HG03097 (cell line): Measurements from ENCODE around the gene NHERF2.
"Not testable (repeated sequence)": the region's sequence is repeated elsewhere in the genome, so short reads cannot be mapped to it uniquely, and the experiment has no call there.

Source experiments
- ATAC-seq: cut with Tn5 transposase; IDR thresholded peaks from one replicate; pipeline ENCODE4 v1.9.1; 2021; ENCODE audit not compliant: unreplicated experiment, low FRiP score

NHERF2 gene

DNA sequence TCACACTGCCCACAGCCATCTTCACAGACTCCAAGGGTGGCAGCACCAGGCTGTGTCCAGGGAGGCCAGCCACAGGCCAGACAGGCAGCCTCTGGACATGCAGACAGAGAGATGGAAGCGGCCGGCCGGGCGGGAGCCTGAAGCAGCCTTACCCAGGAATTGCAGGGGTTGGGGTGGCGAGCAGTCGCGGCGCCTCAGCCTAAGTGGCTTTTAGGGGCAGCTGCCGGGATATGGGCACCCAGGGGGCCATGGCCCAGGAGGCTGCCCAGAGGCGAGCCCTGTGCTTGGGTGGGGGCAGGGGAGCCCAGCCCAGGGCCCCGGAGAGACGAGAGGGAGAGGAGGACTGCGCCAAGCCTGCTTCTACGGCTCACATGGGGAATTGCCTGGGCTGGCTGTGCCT, 1.5 kb upstream of the NHERF2 start:
- no peak for ATAC-seq

DNA sequence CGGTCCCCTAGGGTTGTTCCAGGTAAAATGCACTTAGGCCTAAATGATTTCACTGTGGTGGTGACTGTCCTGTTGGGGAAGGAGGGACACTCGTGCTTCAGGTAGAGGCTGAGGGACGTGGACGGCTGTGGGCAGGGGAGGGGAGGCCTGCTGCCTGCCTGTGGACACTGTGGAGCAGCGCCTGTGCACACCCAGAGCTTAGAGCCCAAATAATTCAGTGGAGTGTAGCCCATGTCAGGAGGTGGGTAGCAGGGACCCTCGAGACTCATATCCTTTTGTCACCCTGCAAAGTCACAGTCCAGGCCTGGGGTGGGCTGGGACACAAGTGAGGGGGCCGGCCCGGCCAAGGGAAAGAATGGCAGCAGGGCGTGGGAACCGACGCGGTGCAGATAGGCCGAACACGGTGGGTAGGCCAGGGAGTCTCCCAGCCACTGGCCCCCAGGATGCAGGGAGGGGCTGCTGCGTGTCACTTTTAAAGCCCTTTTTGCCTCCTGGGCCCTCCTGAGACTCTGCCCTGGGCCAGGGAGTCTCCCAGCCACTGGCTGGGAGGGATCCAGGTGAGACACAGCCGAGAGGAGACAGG, 733 bp upstream of the NHERF2 start:
- ATAC-seq: no peak

DNA sequence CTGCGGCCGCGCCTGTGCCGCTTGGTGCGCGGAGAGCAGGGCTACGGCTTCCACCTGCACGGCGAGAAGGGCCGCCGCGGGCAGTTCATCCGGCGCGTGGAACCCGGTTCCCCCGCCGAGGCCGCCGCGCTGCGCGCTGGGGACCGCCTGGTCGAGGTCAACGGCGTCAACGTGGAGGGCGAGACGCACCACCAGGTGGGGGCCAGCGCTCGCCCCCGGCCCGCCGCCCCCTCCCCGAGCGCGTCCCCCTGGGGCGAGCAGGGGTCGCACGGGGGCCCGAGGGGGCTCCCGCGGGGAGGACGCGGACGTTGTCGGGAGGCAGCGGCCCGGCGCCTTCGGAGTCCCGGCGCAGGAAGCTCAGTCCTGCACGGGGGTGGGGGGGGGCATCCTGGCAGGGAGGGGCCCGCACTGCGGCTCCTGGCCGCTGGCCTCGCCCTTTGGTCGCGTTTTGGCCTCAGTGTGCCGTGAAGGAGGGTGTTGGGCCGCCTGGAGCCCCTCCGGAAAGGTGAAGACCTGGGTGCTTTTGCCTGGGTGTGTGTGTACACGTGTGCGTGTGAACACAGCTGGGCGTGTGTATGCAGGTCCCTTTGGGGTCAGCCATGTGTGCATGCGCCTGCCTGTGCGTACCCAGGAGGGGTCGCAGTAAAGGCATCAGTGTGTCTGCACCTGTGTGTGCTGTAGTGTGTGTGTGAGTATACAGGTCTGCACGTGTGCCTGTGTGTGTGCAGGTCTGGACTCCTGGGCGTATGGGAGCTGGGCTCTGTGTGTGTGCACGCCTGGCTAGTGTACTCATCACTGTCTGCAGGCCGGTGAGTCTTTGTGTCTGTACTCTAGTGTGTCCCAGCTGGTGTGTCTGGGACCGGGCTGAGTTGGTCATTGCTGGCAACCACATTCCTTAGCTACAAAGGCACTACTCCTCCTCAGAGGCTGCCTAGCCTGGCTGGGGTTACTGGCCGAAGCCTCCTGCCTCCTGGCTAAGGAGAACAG, 615 bp downstream of the NHERF2 start:
- no peak for ATAC-seq

DNA sequence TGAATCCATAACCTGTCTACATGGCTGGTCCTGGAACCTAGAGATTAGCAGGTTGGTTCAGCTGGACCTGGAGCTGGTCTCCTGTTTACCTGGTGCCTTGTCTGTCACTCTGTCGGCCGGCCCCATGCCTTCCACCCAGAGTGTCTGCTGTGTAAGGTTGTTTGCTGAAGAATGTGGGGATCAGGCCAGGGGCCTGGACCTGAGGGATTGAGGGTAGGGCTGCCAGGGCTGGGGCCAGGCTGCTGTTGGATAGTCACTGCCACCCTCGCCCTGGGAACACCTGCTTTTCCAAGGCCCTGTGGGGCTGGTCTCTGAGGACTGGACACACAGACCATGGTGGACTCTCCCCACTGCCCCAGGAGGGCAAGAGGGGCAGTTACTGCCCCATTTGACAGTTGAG, 1.4 kb downstream of the NHERF2 start:
- no peak for ATAC-seq

DNA sequence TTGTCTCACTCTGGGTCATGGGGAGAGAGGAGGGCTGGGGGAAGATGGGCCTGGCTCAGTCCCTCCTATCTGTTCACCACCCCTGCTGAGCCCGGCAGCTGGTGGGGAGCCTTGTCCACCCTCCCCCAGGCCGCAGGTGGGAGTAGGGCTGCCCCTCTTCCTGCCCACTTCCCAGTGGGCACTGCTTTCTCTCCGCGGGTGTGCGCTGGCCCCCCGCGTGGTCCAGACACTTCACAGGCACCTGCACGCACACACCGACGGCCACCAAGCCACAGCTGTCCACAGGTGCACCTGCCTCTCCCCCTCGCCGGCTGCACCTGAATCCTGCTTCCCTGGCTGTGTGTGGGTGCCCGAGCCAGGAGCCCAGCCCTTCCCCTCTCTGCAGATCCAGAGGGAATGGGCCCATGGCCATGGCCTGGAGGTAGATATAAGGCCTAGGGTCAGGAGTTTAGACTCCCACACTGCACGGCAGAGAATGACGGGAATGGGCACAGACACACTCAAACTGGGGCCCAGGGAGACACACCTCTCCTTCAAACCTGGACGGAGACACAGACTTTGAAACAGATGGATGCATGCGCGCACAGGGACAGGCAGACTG, 2.0 kb downstream of the NHERF2 start:
- ATAC-seq: no peak

DNA sequence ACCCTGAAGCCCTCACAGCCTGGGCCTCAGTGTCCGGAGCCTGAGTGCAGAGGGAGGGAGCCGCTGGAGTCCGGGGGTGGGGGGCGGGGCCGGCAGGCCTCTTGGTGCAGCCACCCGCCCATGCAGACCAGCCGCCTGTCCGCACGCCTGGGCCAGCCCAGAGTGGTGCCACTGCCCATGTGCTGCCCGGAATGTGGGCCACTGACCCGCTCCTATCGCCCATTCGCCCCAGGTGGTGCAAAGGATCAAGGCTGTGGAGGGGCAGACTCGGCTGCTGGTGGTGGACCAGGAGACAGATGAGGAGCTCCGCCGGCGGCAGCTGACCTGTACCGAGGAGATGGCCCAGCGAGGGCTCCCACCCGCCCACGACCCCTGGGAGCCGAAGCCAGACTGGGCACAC, 2.6 kb downstream of the NHERF2 start:
- ATAC-seq: no peak

DNA sequence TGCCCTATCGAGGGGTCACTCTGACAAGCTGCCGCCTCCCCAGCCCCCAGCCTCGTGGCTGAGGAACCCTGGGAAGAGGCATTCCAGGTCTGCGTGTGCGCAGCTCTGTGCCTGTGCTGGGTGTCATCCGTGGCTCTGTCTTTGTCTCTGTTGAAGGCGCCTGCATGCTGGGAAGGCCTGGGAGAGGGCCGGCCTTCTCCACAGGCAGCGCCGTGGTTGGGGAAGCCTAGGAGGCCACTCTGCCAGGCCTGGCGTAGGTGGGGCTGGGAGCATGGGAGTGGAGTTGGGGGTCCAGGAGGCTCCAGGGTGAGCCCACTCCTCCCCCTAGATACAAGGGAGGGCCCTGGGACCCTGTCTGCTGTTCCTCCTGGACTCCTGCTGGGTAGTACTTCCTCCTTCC, 3.3 kb downstream of the NHERF2 start:
- ATAC-seq: no peak

DNA sequence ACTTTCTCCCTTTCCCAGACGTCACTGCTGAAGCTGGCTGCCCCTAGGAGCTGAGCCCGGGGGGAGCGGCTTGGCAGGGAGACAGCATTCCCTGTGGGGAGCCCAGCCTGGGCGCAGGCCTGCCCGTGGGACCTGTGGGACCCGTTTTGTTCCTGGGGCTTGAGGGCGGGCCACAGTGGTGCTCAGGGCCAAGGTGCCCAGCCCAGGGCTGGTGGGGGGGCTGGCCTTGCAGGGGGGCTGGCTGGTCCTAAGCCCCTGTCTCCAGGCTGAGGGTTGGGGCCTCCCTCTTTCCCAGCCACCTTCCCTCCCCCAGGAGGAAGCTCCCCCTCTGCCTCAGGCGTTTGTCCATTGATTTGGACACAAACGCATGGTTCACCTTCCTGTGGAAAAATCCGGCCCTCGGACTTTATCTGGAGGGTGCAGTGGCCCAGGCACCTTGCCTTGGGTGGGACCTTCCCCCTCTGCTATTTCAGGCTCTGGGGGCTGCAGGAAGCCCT, 4.4 kb downstream of the NHERF2 start:
- ATAC-seq: no peak

DNA sequence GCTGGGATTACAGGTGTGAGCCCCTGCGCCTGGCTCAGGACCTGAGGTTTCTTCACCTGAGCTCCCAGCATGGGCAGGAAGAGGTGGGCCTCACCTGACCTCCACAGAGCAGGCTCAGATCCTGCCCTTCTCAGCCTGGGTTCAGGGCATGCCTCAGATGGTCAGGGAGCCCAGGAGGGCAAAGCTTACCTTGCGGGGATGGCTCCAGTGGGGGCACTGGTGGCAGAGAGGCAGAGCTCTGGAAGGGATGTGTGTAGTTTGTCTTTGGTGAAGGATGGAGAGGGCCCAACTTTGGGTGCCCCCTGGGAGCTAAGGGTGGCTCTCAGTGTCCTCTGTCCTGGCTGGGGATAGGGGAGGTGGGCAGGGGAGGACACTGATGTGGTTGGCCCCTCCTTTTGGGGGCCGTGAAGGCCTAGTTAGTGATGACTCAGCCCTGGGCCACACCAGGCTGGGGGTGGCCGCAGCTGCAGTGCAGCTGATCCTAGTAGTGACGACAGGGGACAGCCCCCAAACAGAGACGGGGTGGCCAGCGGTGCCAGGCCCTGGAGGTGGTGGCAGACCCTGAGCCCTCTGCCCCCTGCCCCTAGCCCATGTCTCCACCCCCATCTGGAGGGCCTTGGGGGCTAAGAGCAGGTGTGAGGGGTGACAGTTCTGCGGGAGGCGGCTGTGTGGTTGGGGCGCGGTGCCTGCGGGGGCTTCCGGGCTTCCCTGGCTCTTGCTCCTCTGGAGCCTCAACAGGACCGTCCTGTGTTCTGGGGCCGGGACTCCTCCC, 5.8 kb downstream of the NHERF2 start:
- no peak for ATAC-seq

DNA sequence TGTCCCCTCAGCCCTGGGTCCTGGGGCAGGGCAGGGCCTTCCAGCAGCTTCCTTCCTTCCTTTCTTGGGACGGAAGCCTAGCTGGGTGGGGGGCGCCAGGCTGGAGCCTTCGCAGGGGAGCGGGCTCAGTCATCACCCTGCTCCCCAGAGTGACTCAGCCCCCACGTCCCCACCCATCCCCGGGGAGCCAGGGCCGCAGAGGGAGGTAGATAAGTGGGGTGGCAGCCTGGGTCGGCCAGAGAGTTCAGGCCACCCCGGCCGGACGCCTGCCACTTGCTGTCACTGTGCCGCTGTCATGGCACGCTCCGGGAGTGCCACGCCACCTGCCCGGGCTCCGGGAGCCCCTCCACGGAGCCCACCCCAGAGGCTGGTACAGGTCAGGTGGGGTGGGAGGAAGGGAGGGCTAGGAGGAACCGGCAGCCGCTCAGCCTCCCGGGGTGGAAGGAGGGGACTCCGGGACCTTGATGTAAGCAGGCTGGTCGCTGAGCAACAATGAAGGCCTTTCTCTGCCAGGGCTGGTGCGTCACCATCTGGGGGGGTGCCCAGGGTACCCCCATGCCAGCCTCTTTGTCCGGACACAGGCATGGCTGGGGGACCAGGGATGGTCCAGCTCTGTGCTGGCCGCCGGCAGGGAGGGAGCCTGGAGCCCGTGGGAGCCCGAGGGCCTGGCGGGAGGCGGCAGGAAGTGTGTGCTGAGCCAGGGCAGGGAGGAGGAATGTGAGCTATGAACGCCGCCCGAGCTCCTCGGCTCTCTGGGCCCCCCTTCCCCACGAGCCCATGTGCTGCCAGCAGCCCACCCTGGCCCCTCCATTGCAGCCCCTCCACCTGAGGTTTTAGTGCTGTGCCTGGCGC, 6.6 kb downstream of the NHERF2 start:
- ATAC-seq: no peak

DNA sequence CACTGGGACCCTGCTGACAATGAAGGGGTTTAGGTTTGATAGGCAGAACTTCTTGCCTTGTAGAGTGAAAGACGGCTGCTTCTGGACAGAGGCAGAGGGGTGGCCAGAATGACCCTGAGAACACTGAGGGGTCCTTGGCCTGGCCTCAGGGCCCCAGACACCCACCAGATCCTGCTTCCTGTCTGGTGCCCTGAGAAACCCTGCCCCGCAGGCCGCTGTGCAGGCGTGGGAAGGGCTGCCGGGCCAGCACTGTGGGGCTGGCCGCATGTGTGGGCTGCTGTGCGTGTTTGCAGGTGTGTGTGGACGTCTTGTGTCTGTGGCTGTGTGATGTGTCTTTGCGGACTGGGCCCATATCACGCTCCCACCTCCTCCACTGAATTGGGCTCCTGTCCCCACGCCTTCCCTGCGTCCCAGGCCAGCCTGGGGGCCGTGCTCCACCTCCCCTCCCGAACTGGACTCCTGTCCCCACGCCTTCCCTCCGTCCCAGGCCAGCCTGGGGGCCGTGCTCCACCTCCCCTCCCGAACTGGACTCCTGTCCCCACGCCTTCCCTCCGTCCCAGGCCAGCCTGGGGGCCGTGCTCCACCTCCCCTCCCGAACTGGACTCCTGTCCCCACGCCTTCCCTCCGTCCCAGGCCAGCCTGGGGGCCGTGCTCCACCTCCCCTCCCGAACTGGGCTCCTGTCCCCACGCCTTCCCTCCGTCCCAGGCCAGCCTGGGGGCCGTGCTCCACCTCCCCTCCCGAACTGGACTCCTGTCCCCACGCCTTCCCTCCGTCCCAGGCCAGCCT, 7.4 kb downstream of the NHERF2 start:
- ATAC-seq: not testable (repeated sequence)

DNA sequence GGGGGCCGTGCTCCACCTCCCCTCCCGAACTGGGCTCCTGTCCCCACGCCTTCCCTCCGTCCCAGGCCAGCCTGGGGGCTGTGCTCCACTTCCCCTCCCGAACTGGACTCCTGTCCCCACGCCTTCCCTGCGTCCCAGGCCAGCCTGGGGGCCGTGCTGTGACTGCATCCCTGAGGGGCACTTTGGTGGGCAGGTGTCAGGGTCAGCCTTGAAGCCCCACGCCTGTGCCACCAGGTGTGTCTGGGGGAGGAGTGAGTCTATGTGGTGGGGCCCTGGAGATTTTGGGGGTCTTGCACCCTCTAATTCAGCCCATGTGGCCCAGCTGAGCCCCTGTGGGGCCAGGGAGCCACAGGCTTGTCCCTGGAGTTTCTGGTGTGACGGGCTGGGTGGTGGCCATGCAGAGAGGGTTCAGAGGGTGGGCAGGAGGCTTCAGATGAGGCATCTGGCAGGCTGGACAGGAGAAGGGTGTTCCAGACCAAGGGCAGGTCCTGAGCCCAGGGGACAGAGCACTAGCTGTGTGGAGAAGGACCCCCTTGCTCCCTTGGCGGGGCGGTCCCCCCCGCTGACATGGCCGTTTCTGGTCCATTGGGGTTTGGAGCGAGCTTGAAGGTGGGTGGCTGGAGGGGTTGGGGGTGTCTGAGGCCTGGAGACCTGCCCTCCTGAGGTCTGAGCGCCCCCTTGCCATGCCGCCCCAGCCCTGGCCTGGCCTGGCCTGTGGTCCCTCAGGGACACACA, 8.2 kb downstream of the NHERF2 start:
- ATAC-seq: no peak

DNA sequence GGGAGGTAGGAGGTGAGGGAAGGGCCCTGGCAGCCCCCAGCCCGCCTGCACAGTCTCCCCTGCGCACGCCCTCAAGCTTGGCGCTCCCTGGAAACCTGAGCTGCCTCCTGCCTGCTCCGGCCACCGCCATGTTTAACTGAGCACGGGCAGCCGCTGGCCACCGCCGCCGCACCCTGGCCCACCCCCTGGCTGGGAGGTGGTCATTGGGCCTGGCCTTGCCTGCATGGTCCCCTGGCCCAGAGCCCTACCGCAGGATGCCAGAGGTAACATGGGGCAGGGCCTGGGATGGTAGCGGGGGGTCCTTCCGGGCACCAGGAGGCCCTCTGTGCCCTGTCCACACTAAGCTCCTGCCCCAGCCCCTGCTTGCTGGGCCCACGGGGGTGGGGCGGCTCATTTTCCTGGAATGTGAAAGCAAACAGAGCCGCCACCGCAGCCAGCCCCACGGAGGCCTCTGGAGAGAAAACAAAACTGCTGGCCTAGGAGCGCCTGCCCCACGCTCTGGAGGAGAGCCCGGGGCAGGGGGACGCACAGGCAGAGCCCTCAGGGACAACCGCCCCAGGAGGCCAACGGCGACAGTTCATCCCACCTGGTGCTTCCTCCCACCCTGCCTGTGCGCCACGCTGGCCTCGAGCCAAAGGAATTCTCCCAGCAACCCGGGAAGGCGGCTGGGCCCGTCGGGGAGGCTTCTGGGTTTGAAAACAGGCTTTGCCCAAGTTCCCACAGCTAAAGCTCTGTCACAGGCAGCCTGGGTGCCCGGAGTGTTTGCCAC, 8.9 kb downstream of the NHERF2 start:
- no peak for ATAC-seq

DNA sequence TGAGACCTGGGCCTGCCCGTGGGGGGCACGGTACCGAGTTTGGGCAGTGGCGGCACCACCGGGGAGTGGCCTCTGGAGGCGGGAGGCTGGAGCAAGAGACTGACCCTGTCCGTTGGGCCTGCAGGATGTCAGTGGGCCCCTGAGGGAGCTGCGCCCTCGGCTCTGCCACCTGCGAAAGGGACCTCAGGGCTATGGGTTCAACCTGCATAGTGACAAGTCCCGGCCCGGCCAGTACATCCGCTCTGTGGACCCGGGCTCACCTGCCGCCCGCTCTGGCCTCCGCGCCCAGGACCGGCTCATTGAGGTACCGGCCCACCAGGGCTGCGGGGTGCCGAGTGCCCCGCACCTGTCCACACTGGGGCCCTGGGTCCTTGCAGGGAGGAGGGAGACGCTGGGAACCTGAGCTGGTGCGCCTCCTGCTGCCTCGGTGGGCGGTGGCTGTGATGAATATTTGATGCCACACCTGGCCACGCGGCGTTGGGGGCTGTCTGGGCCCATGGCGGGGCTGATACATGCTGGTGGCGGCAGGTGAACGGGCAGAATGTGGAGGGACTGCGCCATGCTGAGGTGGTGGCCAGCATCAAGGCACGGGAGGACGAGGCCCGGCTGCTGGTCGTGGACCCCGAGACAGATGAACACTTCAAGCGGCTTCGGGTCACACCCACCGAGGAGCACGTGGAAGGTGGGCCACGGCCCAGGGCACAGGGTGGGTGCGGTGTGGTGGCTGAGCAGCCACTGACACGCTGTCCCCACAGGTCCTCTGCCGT, 9.7 kb downstream of the NHERF2 start:
- no peak for ATAC-seq

DNA sequence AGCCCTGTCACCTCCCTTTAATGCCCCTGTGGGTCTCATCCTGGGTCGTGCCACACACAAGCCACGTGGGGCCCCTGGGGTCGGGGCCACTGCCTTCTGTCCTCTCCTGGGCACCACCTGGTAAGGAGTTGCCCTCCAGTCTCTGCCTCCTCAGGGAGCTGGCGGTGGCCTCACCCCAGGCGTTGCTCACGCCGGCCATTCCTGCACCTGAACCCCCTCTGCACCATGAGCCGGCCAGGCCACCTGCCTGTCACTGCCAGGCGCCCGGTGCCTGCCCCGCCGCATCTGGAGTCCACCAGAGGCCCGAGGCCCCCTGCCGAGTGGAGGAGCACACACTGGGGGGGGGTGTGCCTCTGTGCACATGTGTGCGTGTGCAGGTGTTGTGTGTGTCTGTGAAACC, 10.4 kb downstream of the NHERF2 start:
- ATAC-seq: no peak

DNA sequence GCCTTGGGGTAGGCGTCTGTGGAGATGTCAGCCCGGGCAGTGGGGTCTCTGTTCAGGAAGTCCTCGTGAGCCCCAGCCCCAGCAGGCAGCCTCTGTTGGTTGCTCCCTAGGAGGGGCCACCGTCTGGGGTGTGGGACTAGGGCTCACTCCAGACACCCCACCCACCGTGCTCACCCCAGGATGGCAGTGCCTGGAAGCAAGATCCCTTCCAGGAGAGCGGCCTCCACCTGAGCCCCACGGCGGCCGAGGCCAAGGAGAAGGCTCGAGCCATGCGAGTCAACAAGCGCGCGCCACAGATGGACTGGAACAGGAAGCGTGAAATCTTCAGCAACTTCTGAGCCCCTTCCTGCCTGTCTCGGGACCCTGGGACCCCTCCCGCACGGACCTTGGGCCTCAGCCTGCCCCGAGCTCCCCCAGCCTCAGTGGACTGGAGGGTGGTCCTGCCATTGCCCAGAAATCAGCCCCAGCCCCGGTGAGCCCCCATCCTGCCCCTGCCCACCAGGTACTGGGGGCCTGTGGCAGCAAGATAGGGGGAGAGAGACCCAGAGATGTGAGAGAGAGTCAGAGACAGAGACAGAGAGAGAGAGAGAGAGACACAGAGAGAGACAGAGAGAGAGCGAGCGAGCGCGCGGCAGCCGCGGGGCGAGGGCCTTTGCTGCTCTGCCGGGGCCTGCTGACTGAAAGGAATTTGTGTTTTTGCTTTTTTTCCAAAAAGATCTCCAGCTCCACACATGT, 11.1 kb downstream of the NHERF2 start:
- no peak for ATAC-seq
